ENCODE results near the gene SMARCD3.

The SMARCD3 gene

DNA sequence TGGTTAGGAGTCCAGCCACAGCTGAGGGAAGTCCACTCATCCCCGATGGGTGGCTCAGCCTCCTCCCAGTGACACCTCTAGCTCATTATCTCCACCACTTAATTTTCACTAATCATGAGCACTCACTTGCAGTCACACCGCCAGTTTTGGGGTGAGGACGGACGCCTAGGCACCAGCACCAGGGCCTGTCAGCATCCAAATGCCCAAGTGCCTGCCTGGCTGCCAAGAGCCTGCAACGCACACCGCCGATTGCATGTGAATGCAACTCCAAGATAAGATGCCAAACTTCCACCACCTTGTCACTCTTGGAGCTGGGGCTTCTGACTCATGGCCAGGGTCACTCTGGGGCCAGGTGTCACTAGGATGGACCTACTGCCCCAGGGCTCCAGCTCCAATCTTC, 24.4 kb upstream of the SMARCD3 start:
- DNase-seq (ENCODE audit: low read depth in 1 of 2, low spot score in 1 of 2) = no peak

DNA sequence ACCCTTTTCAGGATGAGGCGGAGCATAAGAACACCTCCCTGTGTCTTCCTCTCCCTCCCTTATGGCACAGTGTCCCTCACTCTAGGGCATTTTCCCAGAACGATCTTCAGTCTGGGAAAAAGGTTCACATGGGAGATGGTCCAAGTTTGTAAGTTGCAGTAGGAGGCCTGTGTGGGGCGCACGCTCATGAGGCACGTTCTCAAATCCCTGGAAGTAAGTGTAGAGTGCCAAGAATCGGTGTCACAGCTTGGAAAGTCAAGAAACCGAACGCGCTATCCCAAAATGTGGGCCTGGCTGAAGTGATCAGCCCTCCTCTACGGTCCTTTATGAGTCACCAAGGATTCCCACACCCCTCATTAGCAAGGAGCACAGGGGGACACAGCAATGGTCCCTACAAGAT, 23.9 kb upstream of the SMARCD3 start:
- DNase-seq (ENCODE audit: low read depth in 1 of 2, low spot score in 1 of 2) = no peak

DNA sequence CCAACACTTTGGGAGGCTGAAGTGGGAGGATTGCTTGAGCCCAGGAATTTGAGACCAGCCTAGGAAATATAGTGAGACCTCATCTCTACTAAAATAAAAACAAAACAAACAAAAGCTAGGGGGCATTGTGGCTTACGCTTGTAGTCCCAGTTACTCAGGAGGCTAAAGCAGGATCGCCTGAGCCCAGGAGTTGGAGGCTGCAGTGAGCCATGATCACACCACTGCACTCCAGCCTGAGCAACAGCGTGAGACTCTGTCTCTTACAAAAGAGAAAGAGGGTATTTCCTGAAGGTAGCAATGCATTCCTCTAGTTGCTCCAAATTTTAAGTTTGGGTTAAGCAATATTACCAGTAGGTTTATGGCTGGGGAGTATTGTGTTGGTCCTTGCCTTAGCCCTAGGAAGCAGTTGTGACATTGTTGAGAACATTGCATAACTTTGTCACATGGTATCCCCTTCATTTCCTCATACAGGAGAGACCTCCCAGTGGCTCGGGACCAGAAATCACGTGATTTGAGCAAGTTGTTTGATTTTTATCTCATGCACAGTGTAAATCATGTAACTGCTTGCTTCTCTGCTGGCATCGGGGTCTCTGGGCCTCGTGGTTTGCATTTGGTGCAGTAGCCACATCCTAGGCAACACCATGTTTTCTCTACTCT, 23.3 kb upstream of the SMARCD3 start:
- DNase-seq (ENCODE audit: low read depth in 1 of 2, low spot score in 1 of 2) = no peak

DNA sequence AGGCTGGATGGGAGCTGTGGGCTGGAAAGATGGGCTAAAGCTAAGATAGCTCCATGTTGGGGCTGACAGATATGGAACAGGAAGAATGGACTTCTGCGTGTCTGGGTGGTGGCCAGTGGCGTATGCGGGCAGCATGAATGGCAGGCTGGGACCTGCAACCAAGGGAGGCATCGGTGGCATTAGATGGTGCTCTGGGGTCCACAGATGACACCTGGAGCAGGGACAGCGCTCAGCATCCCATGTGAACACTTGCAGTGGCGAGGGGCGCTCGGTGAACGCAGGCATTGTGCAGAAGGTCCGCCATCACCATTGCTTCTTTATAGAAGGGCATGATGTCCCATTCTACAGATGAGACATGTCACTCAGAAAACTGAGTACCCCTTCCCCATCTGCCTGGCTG, 21.0 kb upstream of the SMARCD3 start:
- DNase-seq (ENCODE audit: low read depth in 1 of 2, low spot score in 1 of 2) = no peak

DNA sequence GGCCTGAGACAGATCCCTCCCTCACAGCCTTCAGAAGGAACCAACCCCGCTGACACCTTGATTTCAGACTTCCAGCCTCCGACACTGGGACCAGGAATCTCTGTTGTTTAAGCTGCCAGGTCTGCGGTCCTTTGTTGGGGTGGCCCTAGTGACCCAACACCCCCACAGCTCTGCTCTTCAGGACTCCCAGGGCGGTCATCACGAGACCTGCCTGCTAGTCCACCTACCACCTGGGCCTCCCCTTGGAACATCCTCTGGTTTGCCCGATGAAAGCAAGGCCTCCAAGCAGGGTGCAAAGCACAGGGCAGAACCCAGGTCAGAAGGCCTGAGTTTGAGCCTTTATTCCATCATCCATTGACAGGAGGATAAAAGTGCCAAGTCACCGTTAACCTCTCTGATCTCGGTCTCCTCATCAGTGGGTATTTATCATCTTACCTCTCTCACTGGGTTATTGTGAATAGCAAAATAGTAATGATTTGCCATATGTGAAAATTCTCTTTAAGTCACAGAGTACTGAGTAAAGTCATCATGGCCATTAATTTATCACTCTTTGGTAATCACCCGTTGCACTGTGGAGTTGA, 16.9 kb upstream of the SMARCD3 start:
- DNase-seq (ENCODE audit: low read depth in 1 of 2, low spot score in 1 of 2) = no peak

DNA sequence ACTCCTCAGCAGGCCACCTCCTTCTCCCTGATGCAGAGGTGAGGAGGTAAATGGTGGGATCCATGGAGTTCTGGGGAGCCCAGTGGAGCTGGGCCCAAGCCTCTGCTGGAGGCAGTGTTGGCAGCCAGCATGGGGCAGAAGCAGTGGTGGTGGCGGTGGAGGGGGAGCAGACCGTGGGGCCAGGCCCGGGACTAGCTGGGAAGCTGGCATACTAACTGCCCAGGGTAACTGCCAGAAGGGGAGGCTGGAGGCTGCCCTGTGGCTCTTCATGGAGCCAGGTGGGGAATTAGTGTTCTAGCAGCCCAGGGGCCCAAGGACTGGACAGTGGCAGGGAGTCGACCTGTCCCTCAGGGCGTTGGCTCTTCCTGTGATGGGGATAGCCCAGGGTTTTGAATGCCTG, 16.1 kb upstream of the SMARCD3 start:
- no peak for DNase-seq (ENCODE audit: low read depth in 1 of 2, low spot score in 1 of 2)

DNA sequence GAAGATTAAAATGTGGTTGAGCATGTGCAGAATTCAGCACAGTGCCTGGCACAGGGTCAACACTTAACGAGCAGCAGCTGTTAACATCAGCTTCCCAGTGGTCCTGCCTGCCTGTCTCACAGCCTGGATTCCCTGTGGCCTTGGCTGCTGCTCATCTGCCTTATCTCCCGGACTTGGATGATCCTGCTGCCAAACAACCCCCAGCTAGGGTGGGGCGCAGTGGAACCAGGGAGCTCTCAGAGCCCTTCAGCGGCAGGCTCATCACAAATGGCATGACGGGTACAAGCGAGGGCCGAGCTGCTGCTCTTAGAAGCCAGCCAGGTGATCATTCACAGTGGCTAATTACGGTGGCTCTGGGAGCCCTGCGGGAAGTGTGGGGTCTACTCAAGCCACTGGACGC, 13.0 kb upstream of the SMARCD3 start:
- DNase-seq (ENCODE audit: low read depth in 1 of 2, low spot score in 1 of 2) = no peak

DNA sequence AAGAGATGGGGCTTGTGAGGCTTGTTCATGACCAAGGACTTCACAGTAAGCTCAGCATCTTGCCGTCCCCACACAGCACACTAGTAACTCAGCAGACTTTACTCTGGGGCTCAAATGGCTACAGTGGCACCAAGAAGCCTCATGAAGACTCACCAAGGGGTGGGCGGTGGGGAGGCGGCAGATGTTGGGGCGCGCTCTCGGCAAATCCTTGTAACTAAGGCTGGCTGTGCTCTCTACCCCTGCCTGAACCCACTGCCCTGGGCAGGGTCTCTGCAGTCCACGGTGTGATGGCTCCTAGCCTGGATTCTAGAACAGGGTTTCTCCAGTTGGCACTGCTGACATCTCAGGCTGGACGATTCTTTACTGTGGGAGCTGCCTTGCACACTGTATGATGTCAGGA, 12.4 kb upstream of the SMARCD3 start:
- no peak for DNase-seq (ENCODE audit: low read depth in 1 of 2, low spot score in 1 of 2)

DNA sequence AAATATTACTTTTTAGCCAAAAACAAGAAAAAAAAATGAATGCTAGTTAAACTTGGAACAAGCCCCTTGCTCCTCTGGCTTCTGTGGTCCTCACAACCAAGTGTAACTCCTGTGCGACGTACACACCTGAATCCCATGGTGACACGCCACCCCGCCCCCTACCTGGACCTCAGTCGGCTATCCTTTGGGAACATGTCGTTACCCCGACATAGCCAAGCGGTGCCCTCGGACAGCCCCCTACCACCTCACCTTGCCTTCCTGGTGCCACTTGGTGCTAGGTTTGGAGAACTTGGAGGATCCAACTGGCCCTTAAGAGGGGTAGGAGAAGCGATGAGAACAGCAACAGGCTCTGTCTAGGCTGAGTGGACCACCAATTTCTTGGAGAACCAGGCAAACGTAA, 12.0 kb upstream of the SMARCD3 start:
- DNase-seq (ENCODE audit: low read depth in 1 of 2, low spot score in 1 of 2) = no peak

DNA sequence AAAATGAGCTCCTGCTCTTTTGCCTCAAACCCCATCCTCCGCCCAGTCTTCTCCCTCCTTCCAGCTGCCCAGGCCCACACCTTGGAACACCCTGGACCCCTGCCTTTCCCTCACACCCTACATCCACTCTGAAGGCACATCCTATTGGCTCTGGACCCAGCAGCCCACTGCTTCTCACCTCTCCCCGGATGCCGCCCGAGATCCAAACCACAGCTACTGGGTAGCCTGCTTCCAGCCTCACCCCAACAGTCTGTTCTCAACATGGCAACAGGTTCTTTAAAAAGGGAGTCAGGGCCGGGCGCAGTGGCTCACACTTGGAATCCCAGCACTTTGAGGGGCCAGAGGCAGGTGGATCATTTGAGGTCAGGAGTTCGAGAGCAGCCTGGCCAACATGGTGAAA, 9.5 kb upstream of the SMARCD3 start:
- no peak for DNase-seq (ENCODE audit: low read depth in 1 of 2, low spot score in 1 of 2)

DNA sequence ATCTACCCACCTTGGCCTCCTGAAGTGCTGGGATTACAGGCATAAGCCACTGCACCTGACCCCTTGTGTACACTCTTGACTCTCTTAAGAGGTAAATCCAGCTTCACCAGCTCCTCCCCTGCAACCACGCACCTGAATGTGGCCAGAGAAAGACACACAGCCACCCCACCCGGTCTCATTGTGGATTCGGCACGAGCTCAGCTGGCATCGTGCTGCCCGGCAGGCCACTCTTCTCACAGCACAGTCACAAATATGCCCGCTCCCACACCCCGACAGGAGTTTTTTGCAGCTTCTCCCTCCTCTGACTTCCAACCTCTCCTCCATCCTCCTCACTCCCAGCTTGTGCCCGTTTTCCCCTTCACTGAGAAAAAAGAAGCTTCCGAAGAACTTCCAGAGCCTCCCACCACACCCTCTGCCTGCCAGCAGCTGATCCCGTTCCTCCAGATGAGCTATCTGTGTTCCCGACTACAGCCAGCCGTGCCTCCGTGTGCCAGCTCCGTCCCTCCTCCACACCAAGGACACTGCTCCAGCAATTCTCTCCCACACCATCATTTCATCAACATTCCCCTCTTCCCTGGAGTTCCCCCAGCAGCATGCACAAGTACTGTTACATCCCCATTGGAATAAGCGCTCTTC, 8.0 kb upstream of the SMARCD3 start:
- no peak for DNase-seq (ENCODE audit: low read depth in 1 of 2, low spot score in 1 of 2)

DNA sequence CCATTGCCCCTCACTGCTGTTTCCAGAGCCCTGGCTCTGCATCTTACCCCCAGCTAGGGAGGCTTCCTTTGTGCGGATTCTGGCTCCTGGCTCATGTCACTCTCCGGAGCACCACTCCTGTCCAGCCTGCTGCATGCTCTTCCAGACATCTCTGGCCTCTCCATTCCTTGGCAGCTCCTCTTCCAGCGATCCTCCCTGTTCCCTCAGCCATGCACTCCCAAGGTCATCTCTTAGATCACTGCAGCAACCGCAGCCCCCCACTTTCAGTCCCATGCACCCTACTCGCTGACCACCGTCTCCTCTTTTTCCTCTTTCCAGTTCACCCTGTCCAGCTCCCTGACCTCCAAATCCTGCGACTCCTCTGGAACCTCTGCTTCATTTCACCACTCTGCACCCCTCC, 6.9 kb upstream of the SMARCD3 start:
- no peak for DNase-seq (ENCODE audit: low read depth in 1 of 2, low spot score in 1 of 2)

DNA sequence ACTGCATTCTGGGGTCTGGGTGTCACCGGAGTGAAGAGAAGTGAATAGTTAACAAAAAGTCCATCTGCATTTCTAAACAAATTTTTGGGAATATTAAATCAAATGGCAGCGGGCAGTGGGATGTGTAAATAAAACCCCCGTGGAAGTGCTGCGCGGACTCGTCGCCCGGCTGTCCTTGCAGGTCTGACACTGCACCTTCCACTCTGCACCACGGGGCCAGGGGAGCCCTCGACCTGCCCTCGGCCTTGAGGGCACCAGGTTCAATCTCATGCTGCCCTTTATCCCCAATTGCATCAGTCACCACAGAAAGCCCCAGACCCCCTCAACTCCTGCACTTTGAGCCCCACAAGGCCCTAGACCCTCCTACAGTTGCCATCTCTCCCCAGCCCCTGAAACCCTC, 6.4 kb upstream of the SMARCD3 start:
- no peak for DNase-seq (ENCODE audit: low read depth in 1 of 2, low spot score in 1 of 2)

DNA sequence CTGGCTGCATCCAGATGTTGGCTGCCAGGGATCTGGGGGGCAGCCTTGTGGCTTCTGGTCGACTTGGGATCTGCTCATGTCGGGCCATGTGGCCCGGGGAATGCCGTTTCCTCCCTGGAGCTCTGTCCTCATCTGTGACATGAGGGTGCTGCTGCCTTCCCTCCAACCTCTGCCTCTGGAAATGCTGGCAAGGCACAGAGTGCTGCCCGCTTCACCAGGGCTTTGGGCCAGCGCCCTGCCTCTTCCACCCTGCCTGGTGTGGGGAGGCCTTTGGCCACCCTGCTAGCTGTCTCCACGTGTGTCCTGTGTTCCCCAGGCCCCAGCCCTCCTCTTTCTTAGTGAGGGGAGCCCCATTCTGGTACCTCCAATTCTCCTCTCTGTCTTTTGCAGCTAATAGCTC, 5.8 kb upstream of the SMARCD3 start:
- no peak for DNase-seq (ENCODE audit: low read depth in 1 of 2, low spot score in 1 of 2)

DNA sequence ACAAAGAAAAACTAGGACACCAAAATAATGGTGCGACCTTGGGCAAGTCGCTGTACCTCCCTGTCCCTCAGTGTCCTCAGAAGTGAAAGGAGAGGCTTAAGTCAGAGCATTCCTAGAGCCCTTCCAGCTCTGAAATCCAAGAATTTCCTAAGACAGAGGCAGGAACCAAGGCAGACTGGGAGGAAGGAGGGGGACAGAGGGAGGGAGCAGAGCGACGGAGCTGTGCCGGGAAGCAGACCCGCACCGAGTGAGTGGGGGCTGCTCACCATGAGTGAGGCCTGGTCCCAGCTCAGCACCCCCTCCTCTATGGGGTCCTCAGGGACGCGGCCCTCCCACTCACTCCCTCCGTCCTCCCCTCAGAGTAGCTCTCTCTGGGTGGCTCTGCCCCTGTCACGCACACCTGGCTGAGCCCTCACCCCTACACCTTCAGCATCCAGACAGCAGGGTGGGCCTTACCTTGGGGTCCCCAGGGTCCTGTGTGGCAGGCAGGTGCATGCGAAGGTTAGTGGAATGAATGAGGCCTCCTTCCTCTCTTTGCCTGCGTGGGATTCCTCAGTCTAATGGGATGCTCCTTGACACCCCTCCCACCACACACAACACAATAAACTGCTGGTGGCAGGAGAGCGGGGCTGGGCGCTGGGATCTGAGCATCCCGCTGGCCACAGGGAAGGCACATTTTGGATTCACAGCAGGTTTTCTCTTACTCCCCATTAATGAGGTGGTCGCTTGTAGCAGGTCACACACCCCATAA, 4.6 kb upstream of the SMARCD3 start:
- no peak for DNase-seq (ENCODE audit: low read depth in 1 of 2, low spot score in 1 of 2)

DNA sequence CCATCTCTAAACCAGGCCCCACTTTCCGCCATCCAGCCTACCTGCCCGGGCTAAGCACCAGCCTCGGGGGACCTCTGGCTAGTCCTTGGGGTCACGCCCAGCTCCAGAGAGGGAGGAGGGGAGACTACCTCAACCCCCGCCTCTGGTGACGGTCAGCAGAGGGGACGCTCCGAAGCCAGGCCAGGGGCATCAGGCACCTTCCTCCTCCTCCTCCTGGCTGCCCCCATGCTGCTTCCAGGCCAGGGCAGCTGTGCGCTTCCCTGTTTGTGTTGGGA, 4.0 kb upstream of the SMARCD3 start:
- no peak for DNase-seq (ENCODE audit: low read depth in 1 of 2, low spot score in 1 of 2)

DNA sequence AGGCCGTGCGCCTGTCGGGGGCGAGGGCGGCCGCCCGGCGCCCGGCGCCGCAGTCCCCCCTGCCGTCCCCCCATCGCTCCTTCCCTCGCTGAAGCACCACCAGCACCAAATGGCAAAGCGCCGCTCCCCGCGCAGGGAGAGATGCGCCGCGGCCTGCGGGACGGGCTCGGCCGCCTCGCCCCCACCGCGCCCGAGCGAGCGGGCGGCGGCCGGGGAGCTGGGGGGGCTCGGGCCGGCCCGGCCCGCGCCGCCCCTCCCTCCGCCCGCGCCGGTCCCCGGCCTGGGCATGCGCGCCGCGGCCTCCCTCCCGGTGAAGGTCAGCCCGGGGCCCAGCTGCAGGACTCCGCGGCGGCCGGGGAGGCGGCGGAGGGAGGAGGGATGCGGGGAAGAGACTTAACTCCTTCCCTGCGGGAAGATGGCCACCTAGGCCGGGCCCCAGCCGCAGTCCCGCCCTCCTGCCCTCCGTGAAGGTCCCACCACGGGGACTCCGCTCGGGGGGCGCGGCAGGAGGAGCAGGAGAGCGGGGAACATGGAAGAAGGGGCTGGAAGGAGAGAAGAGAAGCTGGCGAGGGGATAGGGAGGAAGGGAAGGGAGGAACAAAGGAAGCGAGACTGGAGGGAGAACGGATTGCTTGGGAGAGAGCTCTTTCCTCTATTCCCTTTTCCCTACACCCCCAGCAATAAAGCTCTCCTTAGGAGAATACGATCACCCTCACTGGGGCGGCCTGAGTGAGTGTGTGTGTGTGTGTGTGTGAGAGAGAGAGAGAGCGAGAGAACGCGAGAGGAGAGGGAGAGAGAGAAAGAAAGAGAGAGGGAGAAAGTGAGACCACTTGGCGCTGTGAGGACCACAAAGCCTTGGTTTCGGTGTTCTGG, 3.4 kb upstream of the SMARCD3 start:
- DNase-seq (ENCODE audit: low read depth in 1 of 2, low spot score in 1 of 2) = no peak

DNA sequence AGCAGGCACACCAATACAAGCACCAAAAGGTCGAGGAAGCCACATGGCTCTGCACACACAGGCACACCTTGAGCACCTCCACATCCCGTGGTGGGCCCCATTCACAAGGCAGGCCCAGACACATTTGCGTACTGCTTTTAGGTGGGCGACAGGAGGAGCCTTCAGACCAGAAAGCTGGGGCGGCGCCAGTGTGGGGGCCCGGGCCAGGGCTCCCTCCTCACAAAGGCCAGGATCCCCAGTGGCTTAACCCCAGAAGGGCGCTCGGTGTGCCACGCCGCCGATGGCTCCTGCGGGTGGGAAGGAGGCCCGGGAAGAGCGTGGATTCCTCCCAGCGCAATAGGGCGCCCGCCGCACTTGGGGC, 2.8 kb upstream of the SMARCD3 start:
- DNase-seq (ENCODE audit: low read depth in 1 of 2, low spot score in 1 of 2) = no peak

DNA sequence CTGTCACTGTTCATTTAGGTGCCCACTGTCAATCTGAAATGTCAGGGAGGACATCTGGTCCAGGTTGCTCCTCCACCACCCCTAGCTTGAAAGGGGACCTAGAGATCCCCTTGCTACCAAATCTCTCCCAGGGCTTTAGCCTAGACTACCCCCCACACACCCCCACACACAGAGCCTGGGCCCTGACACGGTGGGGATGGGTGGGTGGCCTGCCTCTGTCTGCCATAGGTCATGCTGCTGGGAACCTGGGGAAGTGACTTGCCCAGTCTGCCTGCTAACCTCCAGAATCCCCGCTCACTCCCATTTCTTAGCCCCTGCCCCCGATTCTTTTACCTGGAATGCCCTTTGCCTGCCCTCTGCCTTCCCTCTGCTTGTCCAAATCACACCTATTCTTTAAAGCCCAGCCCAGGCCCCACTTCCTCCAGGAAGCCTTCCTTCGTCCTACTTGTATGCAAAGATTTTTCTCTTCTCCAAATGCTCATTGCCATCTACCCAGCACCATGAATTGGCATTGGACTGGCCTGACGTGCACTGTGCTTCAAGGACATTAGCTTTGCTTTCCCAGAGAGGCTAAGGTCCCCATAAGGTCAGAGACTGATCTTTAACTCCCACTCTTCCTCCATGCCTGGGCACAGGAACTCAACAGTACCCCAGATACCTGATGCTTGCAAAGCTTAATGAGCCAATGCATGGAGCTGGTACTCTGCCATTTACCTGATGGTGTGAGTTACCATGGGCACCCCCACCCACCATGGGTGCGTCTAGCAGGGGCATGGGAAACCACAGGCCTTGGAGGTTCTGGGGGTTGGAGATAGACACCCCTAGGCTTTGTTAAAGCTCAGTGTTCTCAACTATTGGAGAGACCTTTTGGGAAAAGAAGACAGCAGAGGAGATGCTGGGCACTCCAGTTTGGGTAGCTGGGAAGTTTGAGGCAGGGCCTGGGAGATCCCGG, 2.0 kb upstream of the SMARCD3 start:
- no peak for DNase-seq (ENCODE audit: low read depth in 1 of 2, low spot score in 1 of 2)

DNA sequence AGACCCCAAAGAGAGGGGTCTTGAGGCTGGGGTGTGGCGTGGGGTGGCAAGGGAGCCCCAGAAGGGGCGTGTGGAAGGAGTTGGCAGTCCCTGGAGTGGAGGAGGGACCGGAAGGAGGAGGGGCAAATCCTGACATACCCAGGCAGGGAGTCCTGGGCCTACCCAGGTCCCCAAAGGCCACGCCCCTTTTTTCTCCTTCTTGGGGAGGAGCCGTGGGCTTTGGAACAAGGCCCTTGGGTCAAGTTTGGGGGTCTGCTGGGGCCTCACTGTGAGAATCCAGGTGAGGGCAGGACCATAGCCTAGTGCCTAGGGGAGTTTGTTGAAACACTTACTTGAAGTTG, 1.2 kb upstream of the SMARCD3 start:
- no peak for DNase-seq (ENCODE audit: low read depth in 1 of 2, low spot score in 1 of 2)
